ENCODE data around the gene KCNQ1OT1. TPM values are rescaled to one million over a fixed set of nuclear protein-coding genes. Genes with fewer than 3 reads are reported as not detected.

KCNQ1OT1 gene
- total and polyA plus RNA-seq, 9 of the 15 experiments (the other 6 are each of a cell fraction or from before 2014, with no cell fraction given), result 0.04 to 2.3 (median 0.74) TPM

GRCh38 chr11:2699185-2699530 is 636 bp downstream of the KCNQ1OT1 start (continued):
- TF ChIP-seq ZNF609 (CRISPR knock-in tag; IDR thresholded peaks at IDR 0.05; ENCODE audit: borderline replicate concordance) (0 out of 2 replicates have a peak, but pooled peaks have one; percentile 32), ZNF668 (CRISPR knock-in tag; IDR thresholded peaks at IDR 0.05) (no peak), CCAR2 (IDR thresholded peaks at IDR 0.05; ENCODE audit: low read depth, low read length) (no peak), FUS (optimal IDR thresholded peaks at IDR 0.05; ENCODE audit: low read depth, low read length) (no peak), NCOR1 (IDR thresholded peaks at IDR 0.05) (no peak), XRCC5 (IDR thresholded peaks at IDR 0.05; ENCODE audit: low read depth, low read length) (0 out of 2 replicates have a peak, but pooled peaks have one; percentile 14), AFF1 (IDR thresholded peaks at IDR 0.05; ENCODE audit: low read depth in 1 of 2, partially characterized antibody in 2 of 2) (no peak), ZBTB12 (CRISPR knock-in tag; IDR thresholded peaks at IDR 0.05) (no peak), ZNF780A (CRISPR knock-in tag; IDR thresholded peaks at IDR 0.05) (no peak), PHF8 (IDR thresholded peaks at IDR 0.05; ENCODE audit: borderline replicate concordance, low read length) (no peak), NEUROD1 (IDR thresholded peaks at IDR 0.05; ENCODE audit: borderline replicate concordance, low read depth, low read length, partially characterized antibody) (no peak), LEF1 (IDR thresholded peaks at IDR 0.05) (no peak), ZBTB9 (CRISPR knock-in tag; IDR thresholded peaks at IDR 0.05) (no peak), MBD1 (CRISPR knock-in tag; IDR thresholded peaks at IDR 0.05) (no peak), CREM (IDR thresholded peaks at IDR 0.05; ENCODE audit: low read depth) (0 out of 2 replicates have a peak, but pooled peaks have one; percentile 23)
